NCI-H146 (cell line): Measurements from ENCODE around the gene SSR2.

ENCODE experiments used
- DNase-seq: peaks from one replicate; lab custom pipeline; 2025; lab: John Stamatoyannopoulos, UW

Gene SSR2

DNA sequence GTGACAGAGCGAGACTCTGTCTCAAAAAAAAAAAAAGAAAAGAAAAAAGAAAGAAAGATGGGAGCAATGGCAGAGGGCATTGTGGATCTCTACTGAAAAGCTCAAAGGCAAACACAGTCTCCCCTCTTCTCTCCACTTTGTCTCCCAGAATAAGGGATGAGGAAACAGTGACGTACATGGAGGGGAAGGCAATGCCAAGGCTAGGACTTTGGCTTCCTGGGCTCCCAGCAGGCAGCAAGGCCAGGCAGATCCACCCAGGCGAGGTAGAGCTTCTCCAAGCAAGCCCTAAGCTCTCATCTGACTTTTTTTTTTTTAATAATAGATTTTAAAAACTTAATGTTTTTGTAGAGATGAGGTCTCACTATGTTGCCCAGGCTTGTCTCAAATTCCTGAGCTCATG is 47.0 kb downstream of the SSR2 start:
- DNase-seq, result no peak

DNA sequence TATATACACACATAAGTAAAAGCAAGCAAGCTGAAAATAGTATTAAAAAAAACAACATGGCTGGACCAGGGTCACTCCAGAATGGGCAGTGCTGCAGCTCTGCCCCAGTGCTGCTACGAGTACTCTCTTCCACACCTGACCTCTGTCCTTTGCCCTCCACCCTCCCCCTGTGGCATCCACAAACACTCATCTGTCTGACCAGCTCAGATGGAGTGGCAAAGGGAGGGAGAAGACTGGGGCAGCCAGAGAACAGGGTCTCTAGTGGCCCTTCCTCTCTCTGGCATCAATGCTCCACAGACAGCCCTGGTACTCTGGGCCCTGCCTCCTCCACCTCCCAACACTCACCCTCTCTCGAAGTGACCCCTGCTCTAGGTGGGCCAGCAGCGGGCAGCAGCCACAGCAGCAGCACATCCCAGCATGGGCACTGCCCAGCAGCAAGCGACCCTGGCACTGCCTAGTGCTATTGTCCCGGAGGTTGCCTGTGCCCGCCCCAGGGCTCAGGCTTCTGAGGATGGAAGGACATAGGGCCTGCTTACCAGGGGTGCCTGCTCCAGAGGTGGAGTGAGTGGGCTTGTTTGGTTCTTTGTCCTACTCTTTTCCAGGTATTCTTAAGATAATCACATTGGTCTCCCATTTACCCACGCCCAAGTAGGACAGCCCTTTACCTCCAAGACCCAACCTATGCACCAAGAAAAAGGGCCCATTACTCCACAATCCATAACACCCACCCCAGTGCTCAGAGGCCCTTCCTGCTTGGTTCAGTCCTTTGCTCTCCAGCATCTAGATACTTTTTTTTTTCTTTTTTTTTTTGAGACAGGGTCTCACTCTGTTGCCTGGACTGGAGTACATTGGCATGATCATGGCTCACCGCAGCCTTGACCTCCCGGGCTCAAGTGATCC is 48.6 kb downstream of the SSR2 start:
- DNase-seq, result no peak

DNA sequence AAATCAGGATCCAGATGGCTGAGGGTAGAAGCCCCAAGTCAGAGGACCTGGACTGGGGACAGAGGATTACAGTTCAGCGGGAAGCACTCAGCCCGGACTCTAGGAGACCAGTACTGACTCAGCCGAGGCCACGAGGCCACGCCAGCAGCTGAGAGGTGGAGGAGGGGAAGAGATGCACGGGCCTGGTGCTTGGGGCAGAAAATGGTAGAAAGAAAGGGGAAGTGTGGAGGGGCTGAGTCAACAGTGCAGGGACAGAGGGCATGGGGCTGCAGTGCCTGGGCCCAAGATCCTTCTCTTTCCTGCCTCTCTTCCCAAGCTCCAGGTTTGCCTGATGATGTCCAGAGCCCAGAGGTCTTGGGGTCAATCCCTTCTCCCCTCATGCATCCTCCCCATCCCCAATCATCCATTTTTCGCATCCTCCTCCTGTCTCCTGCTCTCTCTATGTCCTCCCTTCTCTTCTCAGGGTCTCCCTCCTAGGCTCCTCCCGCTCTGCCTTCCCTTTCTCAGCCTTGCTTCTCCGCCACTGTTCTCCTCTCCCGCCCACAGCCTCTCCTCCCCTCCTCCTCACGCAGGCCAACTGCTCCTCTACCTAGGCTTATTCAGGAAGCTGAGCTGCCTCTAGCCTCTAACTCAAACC is 50.1 kb downstream of the SSR2 start:
- DNase-seq, result no peak

DNA sequence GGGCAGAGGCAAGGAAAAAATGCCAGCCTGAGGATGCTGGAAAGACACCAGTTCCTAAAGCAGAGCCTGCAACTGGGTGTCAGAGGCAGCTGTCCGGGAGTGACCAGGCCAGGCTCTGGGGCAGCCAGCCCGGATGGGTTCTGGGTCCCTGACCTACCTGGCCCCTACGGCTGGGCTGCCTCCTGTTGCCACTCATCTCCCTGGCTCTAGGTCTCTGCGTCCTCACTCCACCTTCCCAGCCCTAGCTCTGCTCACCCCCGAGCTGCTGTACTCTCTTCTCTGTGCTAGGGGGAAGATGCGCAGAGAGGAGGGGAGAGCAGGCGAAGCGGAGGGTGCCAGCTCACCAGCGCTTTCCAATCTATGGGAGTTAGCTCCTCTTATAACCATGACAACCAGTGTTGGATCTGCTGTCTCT is 51.4 kb downstream of the SSR2 start:
- no peak for DNase-seq

DNA sequence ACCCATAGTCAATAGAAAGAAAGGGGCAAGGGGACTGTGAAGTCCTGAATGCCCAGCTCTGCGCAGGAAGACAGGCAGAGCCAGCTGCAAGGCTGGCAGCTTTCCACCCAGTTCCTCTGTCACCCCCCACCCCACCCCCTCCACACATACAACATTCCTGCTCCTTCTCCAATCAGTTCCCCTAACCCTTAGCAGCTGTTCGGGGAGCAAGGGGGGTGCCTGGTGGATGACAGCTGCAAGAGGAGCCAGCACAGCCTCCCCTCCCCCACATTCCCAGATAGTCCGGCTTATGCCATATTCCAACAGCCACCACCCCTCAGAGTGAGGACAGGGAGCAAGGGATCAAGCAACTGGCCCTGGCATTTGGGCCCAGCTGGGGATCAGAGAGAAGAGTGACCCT is 52.1 kb downstream of the SSR2 start:
- no peak for DNase-seq

DNA sequence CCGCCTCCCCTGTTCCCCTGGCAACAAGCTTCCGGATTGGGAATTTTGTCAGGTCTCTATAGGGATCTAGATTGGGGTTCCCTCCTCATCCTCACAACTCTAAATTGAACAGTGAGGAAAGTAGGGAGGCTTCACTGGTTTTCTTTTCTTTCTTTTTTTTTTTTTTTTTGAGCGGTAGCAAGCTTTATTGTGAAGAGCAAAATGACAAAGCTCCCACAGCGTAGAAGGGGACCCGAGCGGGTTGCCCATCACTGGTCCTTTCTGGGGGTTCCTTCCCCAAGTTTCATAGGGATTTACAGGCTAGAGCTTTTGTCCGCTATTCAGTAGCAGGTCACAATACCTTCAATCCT is 52.7 kb downstream of the SSR2 start:
- DNase-seq, result no peak

DNA sequence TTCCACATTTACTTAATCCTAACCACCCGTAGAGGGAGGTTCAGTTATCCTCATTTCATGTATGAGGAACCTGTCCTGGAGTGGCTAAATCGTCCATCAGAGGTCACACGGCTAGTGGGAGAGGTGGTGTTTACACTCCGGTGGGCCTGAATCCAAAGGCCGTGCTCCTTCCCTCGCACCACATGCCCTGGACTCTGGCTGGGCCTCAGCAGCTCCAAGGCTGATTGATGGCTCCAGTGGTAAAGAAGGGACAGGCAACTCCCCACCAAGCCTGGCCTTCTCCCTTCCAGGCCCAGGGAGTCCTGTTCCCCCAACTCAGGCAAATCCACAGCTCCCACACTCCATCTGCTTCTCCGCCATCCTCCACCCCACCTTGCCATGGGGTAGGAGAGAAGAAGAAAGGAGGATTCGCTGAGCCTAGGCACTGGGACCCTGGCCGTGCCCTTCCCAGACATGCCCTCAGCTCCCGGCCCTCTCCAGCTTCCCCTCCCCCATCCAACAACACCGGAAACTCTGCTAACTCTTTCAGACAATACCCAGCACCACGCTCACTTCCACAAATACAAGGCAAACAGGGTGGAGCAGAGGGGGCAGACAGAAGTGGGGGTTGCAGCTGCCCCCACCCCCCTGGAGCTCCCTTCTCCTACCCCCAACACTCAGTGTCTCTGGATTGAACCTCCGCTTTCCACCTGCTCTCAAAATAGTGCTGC is 53.3 kb downstream of the SSR2 start:
- no peak for DNase-seq

DNA sequence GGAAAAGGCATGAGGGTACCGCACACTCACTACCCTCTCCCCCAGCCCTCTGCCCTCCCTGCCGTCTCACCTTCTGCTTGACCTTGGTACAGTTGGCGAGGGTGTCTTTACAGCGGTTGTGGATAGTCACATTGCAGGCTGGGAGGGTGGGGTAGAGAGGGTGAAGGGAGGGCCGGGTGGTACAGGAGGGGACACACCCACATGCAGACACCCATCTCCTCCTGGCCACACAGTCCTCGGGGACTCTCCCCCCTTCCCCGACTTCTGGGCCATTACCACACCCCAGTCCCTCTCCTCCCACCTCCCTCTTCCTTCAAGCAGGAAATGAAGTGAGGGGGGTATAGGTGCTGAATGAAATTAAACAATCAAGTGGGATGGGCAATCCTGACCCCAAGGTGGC is 54.0 kb downstream of the SSR2 start:
- DNase-seq, result no peak

DNA sequence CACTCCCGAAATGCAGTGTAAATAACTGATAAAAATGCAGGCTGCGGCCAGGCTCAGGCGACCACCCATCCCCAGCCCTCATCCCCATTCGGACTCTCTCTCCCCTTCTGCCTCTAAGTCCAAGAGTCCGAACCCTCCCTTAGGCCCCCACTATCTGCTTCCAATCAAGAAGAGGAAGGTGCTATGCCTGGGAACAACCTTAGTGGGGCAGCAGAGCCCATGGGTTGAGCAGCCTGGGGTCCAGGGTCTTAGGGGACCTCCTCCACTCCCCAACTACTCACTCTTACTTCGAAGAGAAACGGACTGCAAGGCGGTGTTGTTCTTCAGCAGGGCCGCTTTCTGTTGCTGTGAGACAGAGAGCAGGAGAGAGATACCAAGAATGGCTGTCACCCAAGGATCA is 54.6 kb downstream of the SSR2 start:
- no peak for DNase-seq

DNA sequence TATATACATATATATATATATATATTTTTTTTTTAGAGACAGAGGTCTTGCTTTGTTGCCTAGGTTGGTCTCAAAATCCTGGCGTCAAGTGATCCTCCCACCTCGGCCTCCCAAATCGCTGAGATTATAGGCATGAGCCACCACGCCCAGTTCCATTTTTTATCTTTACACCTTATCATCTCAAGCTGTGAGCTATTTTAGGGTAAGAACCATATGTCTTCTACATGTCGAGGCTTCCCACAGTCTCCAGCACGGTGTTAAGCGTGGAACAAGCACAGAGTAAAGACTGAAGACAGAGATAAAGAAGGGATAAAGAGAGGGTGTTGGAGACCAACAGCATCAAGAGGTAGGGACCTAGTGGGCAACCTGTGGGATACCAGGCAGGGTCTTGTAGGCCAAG is 56.6 kb downstream of the SSR2 start:
- no peak for DNase-seq

DNA sequence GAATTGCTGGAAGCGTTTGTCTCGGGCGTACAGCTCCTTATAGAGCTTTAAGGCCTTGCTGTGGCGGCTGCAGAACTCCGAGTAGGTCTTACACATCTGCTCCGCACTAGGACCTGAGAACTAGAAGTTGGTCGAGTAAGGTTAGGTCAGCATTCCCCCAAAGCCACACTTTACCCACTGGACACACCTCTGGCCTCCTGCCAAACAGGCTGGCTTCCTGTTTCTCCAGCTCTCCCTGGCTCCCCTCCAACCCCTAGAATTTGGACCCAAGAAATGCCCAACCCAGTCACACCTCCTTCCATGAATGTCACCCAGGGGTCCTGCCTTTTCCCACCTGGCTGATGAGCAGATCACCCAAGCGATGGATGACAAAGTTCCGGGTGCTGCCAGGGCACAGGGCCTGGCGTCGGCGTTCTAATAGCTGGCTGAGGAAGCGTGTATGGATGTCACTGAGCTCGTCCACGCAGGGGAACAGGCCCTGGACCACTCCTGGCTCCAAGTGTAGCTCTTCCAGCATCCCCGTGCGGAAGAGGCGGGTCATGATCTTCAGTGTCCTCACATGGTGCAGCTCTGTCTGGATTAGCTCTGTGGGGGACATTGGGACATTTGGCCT is 58.0 kb downstream of the SSR2 start:
- no peak for DNase-seq

DNA sequence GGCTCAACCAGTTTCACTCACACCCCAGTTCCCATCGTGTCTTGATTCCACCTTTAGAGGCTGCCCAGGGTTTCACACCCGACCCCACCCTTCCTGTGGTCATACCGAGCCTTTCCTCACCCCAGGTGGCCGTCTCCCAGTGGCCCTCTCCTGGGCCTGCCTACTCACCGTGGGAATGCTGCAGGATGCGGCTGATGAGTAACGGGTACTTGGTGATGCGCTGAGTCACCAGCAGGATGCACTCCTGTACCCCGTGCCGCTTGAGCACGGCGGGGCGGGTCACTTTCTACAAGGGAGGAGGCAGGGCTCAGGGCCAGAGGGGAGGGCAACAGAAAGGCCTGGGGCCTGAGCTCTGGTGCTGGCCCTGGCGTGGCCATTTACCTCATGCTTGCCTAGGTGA is 58.8 kb downstream of the SSR2 start:
- no peak for DNase-seq

DNA sequence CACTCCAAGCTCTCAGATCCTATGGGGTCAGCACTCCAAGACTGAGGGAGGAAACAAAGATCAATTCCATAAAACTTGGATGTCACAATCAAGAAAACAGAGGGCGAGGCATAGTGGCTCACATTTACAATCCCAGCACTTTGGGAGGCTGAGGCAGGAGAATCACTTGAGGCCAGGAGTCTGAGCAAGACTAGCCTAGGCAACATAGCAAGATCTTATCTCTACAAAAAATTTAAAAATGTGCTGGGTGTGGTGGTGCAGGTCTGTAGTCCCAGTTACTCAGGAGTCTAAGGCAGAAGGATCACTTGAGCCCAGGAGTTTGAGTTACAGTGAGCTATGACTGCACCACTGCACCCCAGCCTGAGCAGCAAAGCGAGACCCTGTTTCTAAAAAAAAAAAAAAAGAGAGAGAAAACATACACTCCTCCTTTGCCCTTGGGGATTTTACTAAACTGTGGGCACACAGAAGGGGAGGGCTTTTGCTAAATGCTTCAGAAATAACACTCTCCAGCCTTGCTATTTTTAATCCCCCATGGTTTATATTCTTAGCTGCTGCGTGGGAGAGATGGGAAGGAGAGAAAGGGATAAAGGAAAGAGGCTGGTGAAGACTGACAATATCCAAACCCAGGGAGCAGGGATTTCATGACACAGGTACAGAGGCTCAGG is 60.5 kb downstream of the SSR2 start:
- no peak for DNase-seq
